Measurements from ENCODE around the gene DAB2IP.

The DAB2IP gene

DNA sequence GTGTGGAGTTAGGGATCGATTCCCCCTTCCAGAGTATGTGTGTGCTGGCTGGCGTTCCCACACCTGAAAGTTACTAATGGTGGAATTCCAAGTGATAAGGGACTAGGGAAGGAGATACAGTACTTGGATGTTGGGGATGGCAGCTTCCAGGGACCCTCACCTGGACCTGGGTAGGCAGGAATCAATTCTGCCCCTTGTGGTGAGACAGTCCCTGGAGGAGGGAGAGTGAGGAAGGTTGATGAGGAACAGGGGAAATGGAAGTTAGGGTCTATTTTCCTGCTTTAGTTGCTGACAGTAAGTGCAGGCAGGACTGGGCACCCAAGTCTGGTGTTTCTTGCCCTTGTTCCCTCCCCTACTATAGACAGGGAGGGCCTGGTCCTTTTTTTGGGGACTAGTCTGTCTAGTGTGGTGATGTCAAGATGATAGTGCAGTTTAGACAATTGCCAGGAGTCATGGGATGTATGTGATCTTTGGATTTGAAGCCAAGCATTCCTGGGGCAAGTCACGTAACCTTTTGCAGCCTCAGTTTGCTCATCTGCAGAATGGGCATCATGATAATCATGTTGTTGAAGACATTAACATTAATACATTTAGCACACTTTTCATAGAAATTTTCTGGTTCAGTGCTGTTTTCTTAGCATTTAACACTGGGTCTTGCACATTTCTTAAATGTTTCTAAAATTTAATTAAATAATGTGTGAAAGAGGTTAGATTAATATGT is 51.7 kb downstream of the DAB2IP start:
- DNase-seq (ENCODE audit: low read depth), result no peak

DNA sequence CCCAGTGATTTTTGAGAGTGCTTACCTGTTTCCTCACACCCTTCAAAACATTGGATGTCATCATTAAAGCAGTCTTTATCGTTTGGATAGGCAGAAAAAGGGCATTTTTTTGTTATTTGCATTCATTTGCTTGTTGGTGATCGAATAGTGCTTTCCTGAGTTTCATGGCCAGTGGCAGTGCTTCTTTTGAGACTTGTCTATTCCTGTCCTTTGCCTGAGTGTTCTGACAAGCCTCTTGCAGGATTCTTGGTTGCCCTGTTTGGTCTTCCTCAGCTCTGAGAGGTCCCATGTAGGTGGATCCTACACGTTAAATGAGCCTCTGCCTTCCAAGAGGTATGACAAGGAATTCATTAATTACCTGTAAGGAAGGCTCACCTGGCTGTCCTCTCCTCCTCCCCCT is 52.8 kb downstream of the DAB2IP start:
- no peak for DNase-seq (ENCODE audit: low read depth)

DNA sequence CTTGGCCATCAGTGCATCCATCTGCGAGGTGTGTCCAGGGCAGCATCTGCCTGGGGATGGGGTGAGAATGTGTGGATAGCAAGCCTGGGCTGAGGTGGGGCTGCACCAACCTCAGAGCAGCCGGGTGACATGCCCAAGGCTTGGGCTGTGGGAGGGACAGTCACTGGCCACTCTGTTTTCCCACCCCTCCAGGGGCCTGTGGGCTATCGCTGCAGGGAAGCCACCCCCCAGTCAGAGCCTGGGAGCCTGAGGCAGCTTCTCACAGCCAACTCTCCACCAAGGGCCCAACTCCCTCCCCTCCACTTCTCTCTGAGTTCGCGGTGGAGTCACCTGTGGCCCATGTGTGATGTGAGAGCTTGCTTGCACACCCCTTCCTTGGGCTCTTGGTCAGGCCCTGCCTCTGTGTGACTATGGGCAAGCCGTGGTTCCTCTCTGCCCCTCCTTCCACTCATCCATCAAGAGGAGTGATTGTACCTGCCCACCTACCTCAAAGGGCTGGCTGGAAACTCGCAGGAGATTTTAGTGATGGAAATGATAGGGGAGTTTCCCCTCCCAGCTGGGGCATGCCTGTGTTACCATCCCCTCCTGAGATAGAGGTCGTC is 54.8 kb downstream of the DAB2IP start:
- DNase-seq (ENCODE audit: low read depth), result no peak

DNA sequence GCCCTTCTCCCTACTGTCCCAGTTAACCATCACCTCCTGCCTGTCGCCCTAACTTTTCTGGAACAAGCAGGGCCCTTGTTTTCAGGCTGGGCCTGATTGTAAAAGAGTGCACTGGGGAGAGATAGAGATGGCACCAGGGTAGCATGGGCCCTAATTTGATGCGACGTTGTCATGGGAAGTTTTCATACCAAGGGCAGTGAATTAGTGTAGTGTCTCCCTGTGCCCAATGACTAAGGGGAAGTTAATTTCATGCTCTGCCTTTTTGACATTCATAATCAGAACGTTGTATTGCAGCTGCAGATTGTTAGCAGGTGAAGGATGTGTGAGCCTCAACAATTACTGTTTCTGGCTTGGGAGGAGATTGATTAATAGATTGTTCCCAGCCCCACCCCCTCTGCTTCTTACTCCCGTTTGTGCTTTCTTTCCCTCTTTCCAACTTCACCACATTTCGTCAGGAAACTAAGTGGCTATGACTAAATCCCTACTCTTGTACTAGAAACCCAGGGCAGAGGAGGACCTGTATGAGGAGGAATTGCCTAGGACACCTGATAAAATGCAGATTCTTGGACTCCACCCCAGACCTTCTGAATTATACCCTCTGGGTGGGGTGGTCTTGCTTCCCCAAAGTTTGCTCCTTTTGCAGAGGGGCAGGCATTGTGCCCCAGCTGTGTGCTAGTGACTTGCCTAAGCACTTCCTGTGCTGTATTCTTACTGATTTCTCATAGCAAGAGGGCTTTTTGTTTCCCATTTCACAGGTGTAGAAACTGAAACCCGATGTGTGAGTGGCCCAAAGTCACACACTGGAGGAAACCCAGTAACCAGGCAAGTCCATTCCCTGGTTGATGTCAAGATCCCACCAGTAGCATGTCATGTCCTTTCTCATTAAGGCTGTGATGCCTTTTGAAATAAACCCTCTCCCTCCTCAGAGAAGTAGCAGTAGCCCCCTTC is 56.3 kb downstream of the DAB2IP start:
- DNase-seq (ENCODE audit: low read depth), result no peak

DNA sequence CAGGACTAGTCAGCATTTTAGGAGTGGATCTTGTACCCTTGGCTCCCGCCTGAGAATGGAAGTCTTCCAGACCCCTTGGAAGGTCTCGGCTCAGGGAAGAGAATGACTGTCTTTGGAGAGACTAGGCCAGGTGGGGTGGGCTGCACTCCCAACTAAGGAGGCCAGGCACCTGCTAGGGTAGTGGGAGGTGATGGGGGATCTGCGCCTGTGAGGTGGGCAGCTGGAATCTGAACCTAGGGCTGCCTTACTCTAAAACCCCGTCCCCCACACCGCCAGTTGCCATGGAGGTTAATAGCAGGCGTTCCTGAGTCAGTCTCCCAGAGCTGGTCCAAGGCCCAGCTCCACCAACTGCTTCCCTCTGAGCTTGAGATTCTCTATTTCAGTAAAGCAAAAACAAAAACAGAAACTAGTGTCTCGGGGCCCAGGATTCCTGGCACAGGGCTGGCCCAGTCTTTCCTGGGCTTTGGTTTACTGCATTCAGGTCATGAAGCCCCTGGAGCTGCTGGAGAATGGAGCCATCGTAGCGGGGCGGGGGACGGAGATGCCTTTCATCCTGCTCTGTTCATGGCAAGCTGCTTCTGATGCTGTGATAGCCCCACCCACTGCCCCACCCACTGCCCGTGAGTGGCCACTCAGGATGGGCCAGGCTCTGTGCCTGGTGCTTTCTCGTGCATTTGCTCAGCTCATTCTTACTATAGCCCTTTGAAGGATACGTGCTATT is 57.5 kb downstream of the DAB2IP start:
- no peak for DNase-seq (ENCODE audit: low read depth)

DNA sequence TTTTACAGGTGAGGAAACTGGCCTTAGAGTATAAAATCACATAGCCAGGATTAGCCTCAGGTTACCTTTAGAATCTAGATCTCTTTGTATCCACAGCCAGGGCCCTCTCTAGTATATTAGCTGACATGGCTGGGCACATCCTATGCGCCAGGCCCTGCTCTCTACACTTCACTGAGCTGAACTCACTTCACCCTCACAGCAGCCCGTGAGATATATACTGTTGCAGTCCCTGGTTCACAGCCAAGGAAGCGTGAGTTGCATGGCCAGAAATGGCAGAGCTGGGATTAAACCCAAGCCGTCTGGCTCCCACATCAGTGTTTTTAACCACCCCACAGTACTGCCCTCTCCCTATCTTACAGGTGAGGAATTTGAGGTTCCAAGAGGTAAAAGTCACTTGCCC is 58.4 kb downstream of the DAB2IP start:
- DNase-seq (ENCODE audit: low read depth), result no peak

DNA sequence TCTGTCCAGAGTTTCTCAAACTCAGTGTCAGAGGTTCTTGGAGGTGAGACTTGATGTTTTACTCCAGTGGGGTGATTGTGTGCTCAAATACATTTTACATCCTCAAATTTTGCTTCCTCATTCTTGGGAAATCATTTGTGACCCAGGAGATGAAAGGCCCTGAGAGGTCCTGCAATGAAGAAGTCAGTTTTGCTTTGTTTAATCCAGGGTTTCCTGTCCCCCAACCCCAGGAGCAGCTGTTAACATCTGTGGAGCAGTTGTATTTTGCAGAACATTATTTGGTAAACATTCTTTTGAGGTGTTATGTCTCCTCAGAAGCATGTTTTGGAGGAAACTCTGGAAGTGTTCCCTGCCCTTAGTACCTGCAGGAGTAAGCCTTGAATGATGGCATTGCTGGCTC is 59.8 kb downstream of the DAB2IP start:
- no peak for DNase-seq (ENCODE audit: low read depth)

DNA sequence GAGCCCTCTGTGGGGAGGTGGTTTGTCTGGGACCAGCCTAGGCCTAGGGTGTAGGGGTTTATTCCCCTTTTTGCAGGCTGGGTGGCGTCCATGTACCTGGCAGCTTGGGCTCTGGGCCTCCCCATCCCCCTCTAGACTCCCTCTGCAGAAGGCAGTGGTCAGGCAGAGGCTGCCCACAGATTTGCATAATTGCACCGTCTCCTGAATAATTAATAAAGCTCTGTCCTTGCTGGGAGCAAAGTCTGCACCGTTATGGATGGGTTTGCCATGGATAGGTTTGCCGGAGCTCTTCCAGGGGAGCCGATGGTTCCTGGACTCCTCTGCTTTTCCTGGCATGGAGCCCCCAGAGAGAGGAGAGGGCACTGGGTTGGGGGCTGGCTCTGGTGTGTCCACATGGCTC is 60.4 kb downstream of the DAB2IP start:
- no peak for DNase-seq (ENCODE audit: low read depth)

DNA sequence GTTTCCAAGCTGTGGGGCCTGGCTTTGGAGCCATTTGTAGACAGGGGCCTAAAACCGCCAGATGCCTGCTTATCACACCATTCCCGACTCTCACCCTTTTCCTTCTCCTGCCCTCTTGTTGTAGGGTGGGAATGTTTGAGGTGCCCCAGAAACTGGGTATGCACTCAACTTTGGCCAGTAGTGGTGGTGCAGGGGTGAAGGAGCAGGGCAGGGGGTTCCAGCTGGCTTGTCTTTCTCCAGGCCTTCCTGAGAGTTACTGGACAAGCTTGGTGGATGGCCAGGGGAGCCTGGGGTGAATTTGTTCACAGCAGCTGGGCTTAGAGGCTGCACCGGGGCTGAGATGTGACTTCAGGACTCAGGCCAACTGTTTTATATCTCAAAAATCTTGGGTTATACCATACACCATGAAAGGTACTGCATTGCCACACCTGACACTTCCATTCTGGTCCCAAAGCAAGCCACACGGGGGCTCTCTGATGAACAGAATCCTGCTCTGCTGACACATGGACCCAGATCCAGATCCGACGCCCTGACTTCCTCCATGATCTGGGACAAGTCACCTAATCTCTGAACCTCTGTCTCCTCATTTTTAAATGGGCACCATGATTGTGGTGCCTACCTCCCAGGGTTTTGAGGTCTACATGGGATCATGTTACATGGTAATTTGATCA is 62.1 kb downstream of the DAB2IP start:
- no peak for DNase-seq (ENCODE audit: low read depth)

DNA sequence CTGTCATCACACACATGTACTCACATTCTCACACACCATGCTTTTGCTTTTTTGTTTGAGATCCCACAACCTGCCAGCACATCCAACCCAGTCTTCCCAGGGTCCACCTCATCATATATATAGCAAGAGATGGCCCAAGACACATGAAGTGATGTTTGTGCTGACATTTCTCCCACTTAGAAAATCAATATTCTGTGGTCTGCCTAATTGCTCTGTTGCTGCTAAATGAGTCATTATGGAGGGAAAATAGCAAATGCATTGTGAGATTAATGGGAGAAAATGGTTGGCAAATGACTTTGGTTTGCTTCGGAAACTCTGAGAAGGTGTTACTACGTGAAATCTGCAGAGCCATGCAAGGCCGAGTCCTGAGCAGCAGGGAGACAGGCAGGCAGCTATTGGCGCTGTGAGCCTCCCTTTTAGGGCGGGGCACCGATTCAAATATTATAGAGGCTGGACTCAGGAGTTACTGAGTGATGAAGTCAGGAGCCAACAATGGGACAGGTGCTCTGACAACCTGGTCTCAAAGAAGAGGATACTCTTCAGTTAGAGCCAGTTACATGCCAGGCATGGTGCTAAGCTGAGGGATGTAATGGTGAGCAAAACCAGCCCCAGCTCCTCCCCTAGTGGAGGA is 62.8 kb downstream of the DAB2IP start:
- no peak for DNase-seq (ENCODE audit: low read depth)

DNA sequence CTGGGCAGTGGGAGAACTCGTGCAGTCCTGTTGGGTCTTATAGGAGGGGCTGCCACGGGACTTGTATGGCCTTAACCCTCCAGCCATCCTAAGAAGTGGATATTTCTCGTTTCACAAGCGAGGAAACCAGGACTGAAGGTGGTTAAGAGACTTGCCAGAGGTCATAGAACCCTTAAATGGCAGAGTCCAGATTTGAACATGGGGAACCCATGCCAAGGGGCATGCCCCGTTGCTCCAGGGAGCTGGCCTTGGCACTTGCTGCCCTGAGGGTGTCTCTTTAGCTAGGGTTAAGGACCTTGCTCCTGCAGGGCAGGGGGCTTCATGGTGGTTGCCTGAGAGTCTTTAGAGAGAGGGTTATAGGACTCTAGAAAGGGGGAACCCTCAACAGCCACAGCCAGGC is 63.4 kb downstream of the DAB2IP start:
- DNase-seq (ENCODE audit: low read depth), result no peak

DNA sequence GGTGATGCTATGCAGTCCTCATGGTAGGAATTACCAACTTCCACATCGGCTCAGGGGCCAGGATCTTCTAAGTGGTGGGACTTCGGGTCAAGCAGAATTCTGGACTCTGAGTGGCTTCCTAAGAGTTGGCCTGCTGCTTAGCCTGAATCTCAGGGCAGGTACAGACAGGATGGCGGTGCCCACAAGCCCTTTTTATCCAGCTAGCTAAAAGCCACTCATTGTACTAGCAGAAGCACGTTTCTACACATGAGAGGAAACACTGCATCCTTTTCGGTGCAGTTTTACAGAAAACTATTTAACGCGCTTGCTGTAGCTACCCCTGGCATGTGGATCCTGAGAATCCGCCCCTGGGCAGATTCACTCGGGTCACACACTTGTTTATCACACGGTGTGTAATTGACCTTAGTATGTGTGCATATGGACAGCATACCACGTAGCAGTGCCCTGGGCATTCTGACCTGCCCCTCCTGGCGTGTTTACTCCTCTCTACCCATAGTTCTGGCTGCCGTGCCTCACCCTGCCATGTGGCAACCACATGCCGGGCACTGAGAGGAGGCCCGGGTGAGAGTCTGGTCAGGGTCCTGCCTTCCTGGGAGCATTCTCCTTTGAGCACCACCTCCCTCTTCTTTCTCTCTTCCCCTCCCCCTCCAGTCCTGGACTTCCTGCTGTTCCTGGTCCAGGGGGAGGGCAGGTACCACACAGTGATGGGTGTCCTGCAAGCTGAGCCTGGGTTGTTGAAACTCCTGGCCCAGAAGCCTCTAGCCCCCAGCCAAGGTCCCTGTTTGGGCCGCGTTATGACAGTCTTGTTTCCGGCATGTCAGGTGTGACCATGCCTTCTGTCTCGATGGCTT is 65.9 kb downstream of the DAB2IP start:
- no peak for DNase-seq (ENCODE audit: low read depth)

DNA sequence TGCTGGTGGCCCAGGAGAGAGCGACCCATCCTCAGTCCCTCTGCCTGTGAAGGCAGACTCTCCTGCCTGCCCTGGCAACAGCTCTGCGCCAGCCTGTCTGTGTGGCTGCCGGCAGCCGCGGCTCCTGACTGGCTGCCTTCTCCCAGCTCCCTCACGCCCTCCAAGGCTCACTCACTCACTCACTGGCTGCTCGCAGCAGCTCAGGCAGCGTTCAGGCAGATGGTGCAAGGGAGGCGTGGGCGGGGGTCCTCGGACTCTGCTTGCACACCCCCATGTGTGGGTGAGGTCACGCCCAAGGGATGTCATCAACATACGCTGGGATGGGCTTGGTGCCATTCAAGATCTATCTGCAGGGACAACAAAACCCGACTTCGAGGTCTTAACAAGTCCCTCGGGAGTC is 66.7 kb downstream of the DAB2IP start:
- DNase-seq (ENCODE audit: low read depth), result no peak

DNA sequence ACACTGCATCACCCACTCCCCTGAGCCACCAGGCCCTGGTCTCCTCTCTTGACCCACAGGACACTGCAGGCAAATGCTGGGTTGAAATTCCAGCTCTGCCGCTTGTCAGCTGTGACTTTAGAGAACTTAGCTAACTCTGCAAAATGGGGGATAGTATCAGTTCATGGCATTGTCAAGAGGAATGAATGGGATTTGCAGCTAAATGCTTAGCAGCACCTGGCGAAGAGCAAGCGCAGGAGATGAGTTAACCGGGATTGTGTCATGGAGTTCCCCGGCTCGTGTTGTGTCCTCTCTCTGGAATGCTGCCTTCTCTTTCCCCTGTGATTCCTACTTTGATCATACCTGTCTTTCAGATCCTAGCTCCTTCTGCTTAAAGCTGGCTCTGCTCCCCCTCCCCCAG is 67.1 kb downstream of the DAB2IP start:
- no peak for DNase-seq (ENCODE audit: low read depth)

DNA sequence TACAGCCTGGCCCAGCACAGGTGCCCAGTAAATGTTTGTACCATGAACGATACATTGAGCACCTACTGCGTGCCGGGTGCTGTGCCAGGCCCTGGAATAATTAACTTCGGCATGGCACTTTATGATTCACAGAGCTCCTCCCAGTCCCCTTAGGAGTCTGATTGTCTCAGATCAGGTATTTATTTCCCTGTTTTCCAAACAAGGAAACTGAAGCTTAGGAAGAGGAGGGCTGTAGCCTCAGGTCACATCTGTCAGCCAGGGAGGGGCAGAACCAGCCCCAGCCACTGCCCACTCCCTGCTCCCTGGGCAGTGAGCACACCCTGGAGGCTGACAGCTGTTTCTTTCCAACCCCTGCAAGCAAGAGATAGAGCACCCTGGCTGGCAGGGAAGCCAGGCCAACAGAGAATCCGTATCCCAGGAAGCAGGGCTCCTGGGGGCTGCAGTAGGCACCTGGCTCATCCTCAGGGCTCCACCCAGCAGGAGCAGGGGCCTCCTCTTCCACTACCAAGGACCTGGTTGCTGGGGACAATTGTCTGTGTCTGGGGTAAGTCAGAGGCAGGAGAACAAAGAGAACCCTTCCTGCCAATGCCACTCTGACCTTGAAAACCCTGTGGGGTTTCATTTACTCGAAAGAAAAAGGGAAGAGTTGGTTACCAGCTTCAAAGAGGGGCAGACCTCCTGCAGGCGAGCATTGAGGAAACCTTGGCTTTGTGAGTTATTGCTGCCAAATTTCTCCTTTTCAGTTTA is 69.0 kb downstream of the DAB2IP start:
- no peak for DNase-seq (ENCODE audit: low read depth)

DNA sequence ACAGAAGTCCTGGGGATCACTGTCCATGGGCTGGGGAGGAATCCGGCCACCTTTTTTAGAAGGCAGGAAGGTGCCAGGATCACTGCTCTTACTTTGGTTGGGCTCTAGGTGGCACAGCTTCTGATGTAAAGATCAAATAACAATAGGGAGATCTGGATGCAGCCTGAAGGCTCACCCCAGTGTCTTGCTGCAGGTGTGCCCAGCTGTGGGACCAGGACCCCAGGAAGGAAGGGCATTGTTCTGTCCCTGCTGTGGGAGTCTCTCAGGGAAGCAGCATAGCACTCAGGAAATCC is 69.6 kb downstream of the DAB2IP start:
- no peak for DNase-seq (ENCODE audit: low read depth)

DNA sequence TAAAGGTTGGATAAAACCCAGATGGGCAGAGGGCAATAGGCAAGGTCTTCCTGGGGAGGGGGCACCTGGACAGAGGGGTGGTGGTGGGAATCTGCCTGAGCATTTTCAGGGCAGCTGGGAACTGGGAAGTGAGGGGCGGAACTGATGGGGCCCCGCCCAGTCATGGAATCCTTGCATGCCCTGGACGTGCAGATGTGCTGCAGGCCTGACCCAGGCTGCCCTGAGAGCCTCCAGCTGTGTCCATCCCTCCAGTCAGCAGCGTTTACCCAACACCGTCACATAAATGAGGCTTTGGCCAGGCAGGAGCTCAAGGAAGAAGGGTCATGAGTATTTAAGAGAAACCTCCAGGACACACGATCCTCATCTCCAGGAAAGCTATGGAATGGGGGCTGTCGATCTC is 70.3 kb downstream of the DAB2IP start:
- DNase-seq (ENCODE audit: low read depth), result no peak

DNA sequence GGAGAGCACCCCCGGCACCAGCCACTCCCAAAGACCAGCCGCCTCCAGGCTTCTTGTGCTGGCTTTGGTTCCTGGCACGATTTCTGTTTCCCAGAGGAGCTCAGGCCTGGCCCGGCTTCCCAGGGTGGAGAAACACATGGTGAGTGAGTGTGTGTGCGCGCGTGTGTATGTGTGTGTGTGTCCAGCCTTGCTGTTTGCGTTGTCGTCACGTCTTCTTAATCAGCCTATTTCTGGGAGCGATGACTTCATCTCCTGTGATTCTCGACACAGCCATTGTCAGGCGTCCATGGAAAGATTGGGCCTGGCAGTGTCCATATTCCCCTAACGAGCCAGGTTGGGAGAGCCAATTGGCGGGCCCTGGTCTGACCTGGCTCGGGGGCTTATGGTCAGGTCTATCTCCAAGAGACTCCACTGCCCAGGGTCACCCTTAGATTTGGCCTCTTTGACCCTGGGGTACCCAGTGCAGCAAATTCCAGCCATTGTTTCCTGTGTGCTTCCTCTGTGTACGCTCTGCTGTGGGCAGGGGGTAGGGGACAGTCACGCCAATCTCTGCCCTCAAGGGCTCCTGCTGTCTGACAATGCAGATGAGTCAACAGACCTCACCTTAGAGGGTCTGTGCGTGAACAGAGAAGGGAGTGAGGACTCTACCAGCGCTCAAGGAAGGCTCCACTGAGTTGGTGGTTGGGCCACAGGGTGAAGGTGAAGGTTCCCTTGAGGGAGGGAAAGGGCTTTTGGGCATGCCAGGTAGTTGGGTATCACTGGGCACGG is 73.8 kb downstream of the DAB2IP start:
- DNase-seq (ENCODE audit: low read depth), result no peak
